Measurements from ENCODE around the gene HIPK3. TPM values are rescaled to one million over a fixed set of nuclear protein-coding genes. Genes with fewer than 3 reads are reported as not detected.

HIPK3 gene
- total RNA-seq, 1 experiment from 2014 or later, result 64.8 TPM

DNA sequence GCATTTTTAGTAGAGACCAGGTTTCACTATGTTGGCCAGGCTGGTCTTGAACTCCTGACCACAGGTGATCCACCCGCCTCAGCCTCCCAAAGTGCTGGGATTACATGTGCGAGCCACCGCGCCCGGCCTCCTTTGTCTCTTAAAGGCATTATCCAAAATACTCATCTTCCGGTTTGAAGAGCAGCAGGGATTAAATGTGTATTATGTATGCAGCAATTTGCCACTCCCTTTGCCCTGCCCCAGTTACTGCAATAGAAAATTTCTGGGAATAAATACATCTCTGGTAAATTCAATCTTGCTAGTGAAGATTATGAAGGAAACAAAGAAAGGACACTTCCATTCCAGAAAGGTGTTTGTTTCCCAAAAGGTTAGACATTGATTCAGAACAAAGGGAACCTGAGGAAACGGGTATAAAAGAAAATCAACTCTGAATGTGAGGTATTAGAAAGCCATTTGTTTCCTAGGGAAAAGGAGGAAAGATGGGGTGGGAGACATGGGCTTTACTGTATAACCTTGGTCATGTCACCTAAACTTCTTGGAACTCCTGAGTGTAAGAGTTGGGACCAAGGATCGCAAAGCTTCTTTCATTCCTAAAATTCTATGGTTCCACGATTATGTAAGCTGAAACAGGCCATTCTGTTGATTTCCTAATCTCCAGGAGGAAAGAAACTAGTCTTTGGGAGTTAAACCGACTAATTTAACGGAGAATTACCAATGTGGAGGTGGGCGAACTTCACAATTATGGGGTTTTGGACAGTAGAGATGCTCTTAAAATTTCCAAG is 959 bp upstream of the HIPK3 start:
- Histone ChIP-seq H3F3A (ENCODE audit: insufficient read depth, low read depth) (peaks cover 15% of the 10 kb centered on the region), H3K9me2 (ENCODE audit: insufficient read depth) (no peaks in the 10 kb centered on the region), H3K4me3 (peak overlapping the region; percentile 64), H2AFZ (peak overlapping the region; percentile 95), H3K27ac (peak overlapping the region; percentile 59), H3K79me2 (ENCODE audit: low read depth) (peaks cover 38% of the 10 kb centered on the region), H3K36me3 (ENCODE audit: low read depth) (no peaks in the 10 kb centered on the region), H3K27me3 (ENCODE audit: insufficient read depth, low read depth) (no peaks in the 10 kb centered on the region), H3K9me3 (ENCODE audit: insufficient read depth, low read depth) (no peaks in the 10 kb centered on the region), H3K4me2 (peak overlapping the region; percentile 92), H4K20me1 (ENCODE audit: insufficient read depth) (peaks cover 23% of the 10 kb centered on the region), H3K4me1 (replicated peaks; ENCODE audit: insufficient read depth) (peaks cover 26% of the 10 kb centered on the region)
- no TSS peak for BruUV-seq (replicated peaks)
- CTCF ChIA-PET, result no interaction called here
- POLR2A ChIA-PET (ENCODE audit: unreplicated experiment), result no interaction called here
- DNase-seq, result no peak
- TF ChIP-seq, protein P1, sequence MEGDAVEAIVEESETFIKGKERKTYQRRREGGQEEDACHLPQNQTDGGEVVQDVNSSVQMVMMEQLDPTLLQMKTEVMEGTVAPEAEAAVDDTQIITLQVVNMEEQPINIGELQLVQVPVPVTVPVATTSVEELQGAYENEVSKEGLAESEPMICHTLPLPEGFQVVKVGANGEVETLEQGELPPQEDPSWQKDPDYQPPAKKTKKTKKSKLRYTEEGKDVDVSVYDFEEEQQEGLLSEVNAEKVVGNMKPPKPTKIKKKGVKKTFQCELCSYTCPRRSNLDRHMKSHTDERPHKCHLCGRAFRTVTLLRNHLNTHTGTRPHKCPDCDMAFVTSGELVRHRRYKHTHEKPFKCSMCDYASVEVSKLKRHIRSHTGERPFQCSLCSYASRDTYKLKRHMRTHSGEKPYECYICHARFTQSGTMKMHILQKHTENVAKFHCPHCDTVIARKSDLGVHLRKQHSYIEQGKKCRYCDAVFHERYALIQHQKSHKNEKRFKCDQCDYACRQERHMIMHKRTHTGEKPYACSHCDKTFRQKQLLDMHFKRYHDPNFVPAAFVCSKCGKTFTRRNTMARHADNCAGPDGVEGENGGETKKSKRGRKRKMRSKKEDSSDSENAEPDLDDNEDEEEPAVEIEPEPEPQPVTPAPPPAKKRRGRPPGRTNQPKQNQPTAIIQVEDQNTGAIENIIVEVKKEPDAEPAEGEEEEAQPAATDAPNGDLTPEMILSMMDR (conservative IDR thresholded peaks at IDR 0.05), result no peak
- TF ChIP-seq EZH2 (IDR thresholded peaks at IDR 0.05; ENCODE audit: low read depth), result no peak
- intact Hi-C loops (cut with micrococcal nuclease; ENCODE audit: unreplicated experiment), result loop anchor here (5.0 to 10.0 kb wide), 2 partner anchors 436 to 479 kb away; partner anchors contain the start of gene CD59

DNA sequence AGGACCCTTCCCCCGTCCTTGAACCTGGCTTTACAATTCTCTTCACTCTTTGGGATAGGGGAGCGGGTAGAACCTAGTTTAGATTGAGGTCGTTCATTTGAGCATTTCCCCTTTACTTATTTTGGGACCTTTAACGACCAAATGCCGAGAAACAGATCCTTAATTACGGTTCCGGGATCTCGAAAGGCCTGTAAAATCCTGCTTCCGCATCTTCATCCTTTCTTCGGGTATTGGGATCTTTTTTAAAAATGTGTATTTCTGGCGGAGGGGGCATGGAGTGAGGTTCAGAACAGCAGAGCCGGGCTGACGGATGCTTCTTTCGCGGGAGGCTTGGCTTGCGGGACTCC is 395 bp upstream of the HIPK3 start:
- H4K20me1 ChIP-seq (ENCODE audit: insufficient read depth), result peaks cover 29% of the 10 kb centered on the region
- H2AFZ ChIP-seq, result peak overlapping the region; percentile 95
- no peaks in the 10 kb centered on the region for H3K27me3 ChIP-seq (ENCODE audit: insufficient read depth, low read depth)
- no peak for TF ChIP-seq EZH2 (IDR thresholded peaks at IDR 0.05; ENCODE audit: low read depth)
- TF ChIP-seq, protein P1 (conservative IDR thresholded peaks at IDR 0.05), result no peak
- peak overlapping the region; percentile 92 for H3K4me2 ChIP-seq
- ChIA-PET POLR2A (ENCODE audit: unreplicated experiment) (no interaction called here), CTCF (no interaction called here)
- no peaks in the 10 kb centered on the region; the same call in 1 of the 2 replicates for H3K9me3 ChIP-seq (ENCODE audit: insufficient read depth, low read depth)
- H3F3A ChIP-seq (ENCODE audit: insufficient read depth, low read depth), result peaks cover 15% of the 10 kb centered on the region
- no peaks in the 10 kb centered on the region for H3K36me3 ChIP-seq (ENCODE audit: low read depth)
- H3K4me1 ChIP-seq (replicated peaks; ENCODE audit: insufficient read depth), result peaks cover 28% of the 10 kb centered on the region
- intact Hi-C loops (cut with micrococcal nuclease; ENCODE audit: unreplicated experiment), result loop anchor here (5.0 to 10.0 kb wide), 2 partner anchors 436 to 478 kb away; partner anchors contain the start of gene CD59
- H3K79me2 ChIP-seq (ENCODE audit: low read depth), result peaks cover 43% of the 10 kb centered on the region
- peak overlapping the region; percentile 59 for H3K27ac ChIP-seq
- peak overlapping the region; percentile 64 for H3K4me3 ChIP-seq
- no peak for DNase-seq
- no peaks in the 10 kb centered on the region for H3K9me2 ChIP-seq (ENCODE audit: insufficient read depth)
- BruUV-seq (replicated peaks), result TSS peak; percentile 90

DNA sequence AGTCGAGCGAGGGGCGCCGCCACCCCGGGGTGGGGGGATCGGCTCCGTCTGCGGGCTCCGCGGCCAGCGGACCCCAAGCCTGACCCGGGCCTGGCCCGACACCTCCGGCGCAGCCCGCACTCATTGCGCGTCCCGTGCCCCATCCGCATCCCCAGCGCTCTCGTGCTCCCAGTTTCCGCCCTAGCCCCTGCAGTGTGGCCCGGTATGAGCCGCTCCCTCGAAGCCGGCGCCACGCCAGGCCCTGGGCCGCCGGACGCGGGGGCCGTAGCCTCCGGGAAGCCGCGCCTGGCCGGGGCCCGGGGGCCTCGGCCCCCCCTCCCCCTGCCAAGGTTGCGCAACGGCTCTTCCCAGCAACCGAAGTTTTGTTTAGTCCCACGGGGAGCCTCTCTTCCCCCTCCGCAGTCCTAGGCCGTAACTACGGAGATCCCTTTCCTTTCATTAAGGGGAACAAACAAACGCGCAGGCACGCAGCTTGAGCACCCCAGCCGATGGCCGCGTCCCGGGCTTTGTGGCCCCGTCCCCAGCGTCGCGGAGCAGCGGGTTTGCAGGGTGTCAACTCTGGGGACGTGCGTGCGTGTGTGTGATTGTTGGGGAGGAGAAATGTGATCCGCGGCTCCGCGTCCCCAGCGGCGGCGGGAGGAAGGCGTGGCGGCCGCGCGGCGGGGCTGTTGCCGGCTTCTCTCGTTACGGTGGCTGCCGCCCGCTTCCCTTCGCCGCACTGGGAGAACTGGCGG is 883 bp downstream of the HIPK3 start:
- intact Hi-C loops (cut with micrococcal nuclease; ENCODE audit: unreplicated experiment), result loop anchor here (1.0 to 10.0 kb wide), 3 partner anchors 97 to 477 kb away; partner anchors contain the start of genes CD59 and CSTF3
- H3K9me2 ChIP-seq (ENCODE audit: insufficient read depth), result no peaks in the 10 kb centered on the region
- H3K4me3 ChIP-seq, result peak overlapping the region; percentile 64
- BruUV-seq (replicated peaks), result no TSS peak
- H3K27ac ChIP-seq, result peak overlapping the region; percentile 90
- no peaks in the 10 kb centered on the region; the same call in 1 of the 2 replicates for H3K9me3 ChIP-seq (ENCODE audit: insufficient read depth, low read depth)
- H3K27me3 ChIP-seq (ENCODE audit: insufficient read depth, low read depth), result no peaks in the 10 kb centered on the region
- H3K36me3 ChIP-seq (ENCODE audit: low read depth), result no peaks in the 10 kb centered on the region
- peaks cover 56% of the 10 kb centered on the region for H3K79me2 ChIP-seq (ENCODE audit: low read depth)
- peak; percentile 68 to 85 for DNase-seq
- peaks cover 15% of the 10 kb centered on the region for H3F3A ChIP-seq (ENCODE audit: insufficient read depth, low read depth)
- POLR2A ChIA-PET (ENCODE audit: unreplicated experiment), result no interaction called here
- H3K4me1 ChIP-seq (replicated peaks; ENCODE audit: insufficient read depth), result peaks cover 35% of the 10 kb centered on the region
- peak overlapping the region; percentile 99 for H2AFZ ChIP-seq
- TF ChIP-seq, protein P1 (conservative IDR thresholded peaks at IDR 0.05), result peak; percentile 22; the same call in 1 of the 2 replicates
- no peak for TF ChIP-seq EZH2 (IDR thresholded peaks at IDR 0.05; ENCODE audit: low read depth)
- CTCF ChIA-PET, result no interaction called here
- peaks cover 36% of the 10 kb centered on the region for H4K20me1 ChIP-seq (ENCODE audit: insufficient read depth)
- H3K4me2 ChIP-seq, result peak overlapping the region; percentile 97
